SK-N-MC (cell line): ENCODE results near the gene CELSR3.

Experiments used
- EZH2 ChIP-seq: fragments of 200-600 bp; sonication (generic); IDR thresholded peaks from one replicate; pipeline ENCODE4 v1.6.1; 2017; ENCODE audit warnings: antibody characterized with exemption
- FOXP2 ChIP-seq: optimal IDR thresholded peaks from 2 replicates; pipeline ENCODE3; 2011; ENCODE audit warnings: mild to moderate bottlenecking, moderate library complexity; ENCODE audit not compliant: insufficient read depth; ENCODE audit errors: extremely low read length, control extremely low read depth
- POLR2AphosphoS5 ChIP-seq: IDR thresholded peaks from 2 replicates; pipeline ENCODE4 v1.6.1; 2012; ENCODE audit warnings: mild to moderate bottlenecking, low read depth, low read length, borderline replicate concordance

DNA sequence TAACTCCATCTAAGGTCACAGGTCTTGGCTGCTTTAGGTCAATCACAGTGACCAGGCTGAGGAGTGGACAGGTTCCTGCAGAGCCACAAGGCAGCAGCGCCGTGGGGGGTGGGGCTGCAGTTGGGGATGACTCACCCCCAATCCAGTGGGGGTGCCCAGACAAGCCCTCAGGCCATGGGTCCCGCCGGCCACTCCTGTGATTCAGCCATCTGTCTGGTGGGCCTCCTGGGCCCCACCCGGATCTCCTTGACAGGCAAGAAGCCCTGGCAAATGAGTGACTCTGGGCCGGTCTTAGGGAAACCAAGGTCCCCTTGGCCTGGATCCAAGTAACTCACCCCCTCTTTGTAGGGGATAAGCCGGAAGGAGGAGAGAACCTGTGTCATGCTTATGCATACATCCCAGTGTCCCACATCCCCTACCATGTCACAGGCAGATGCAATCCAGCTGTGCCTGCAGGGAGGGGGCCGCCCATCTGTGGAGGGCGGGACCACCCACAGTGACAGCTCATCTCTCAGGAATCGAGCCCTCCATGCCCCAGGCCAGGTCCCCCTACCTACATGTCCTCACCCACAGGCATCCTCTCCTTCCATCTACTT lies 67.1 kb downstream of the CELSR3 start:
- TF ChIP-seq FOXP2 (no peak), EZH2 (no peak), POLR2AphosphoS5 (no peak; the same call in 1 of the 2 replicates)
